ENCODE data around the gene OVCA2. TPM values are rescaled to one million over a fixed set of nuclear protein-coding genes. Genes with fewer than 3 reads are reported as not detected.

OVCA2 gene
- polyA plus RNA-seq, 2 of the 4 experiments (the other 2 are of a cell fraction) = 54.6 to 66.3 TPM

DNA sequence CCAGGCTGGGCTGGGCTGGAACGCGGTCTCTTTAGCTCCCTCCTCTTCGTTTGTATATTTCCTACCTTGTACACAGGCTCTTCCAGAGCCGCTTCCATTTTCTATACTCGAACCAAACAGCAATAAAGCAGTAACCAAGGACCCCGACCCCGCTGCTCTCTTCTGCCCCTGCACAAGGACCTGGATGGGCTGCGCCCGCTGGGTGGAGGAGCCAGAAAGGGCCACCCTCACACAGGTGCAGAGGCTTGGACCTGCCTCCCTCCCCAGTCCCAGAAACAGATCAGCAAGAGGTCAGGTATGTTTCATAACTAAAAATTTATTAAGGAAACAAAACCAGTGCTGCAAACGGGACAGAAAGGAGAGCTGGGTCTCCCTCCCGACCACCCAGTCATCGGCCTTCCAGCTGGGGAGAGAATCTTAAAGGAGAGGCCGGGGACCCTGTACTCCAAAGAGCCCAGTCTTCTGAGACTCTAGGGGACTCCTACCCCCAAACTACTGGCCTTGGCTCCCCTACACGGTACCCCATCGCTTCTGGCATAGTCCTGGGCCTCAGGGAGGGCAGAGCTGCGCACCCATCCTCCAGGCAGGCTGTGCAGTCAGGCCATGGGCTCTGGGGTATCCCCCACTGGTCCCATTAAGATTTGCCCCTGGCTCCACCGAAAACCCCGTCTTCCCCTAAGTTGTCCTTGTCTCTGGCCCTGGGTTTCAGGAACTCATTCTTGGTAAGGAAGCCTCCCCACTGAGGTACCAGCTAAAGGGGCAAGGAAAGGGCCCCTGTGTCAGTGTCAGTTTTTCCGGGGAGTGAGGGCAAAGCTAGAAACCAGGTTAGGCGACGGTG lies 17.9 kb downstream of the OVCA2 start:
- ChIA-PET CTCF (interaction anchor here (0.6 to 9.1 kb wide), 33 partner anchors 8 to 259 kb away, joined by 3 to 492 read pairs (median 7); partner anchors contain the start of genes OVCA2 and RTN4RL1), POLR2A (no interaction called here)
- H3K4me2 ChIP-seq = no peak overlapping the region
- ATAC-seq (no peak), FAIRE-seq (no peak), DNase-seq (ENCODE audit: low read depth in 1 of 2, low spot score in 1 of 2) (no peak)
- H3K27ac ChIP-seq = no peak overlapping the region
- WGBS (ENCODE audit: missing lambda C conversion rate) = 86% methylated on average over 21 of the region's 21 CpGs
- 0 out of 3 replicates have a peak, but pooled peaks cover 5% of the 10 kb centered on the region for H3K4me1 ChIP-seq
- TF ChIP-seq FOXS1 (CRISPR knock-in tag; IDR thresholded peaks at IDR 0.05) = no peak
- no peak for TF ChIP-seq EHF (CRISPR knock-in tag; IDR thresholded peaks at IDR 0.05)
- no peak for TF ChIP-seq HOXB13 (CRISPR knock-in tag; IDR thresholded peaks at IDR 0.05; ENCODE audit: low read depth)
- no peak for TF ChIP-seq CEBPB (IDR thresholded peaks at IDR 0.05)
- TF ChIP-seq HDAC2 (IDR thresholded peaks at IDR 0.05) = no peak
- TF ChIP-seq KDM1A (IDR thresholded peaks at IDR 0.05; ENCODE audit: low read depth) = no peak
- TF ChIP-seq RARB (CRISPR knock-in tag; IDR thresholded peaks at IDR 0.05) = no peak
- TF ChIP-seq EP300 (IDR thresholded peaks at IDR 0.05) = no peak
- no peak for TF ChIP-seq MYC (IDR thresholded peaks at IDR 0.05; ENCODE audit: borderline replicate concordance, low read length)
- TF ChIP-seq EHMT2 (IDR thresholded peaks at IDR 0.05; ENCODE audit: low read depth) = no peak
- no peak for TF ChIP-seq JUNB (IDR thresholded peaks at IDR 0.05)
- TF ChIP-seq ZNF302 (CRISPR knock-in tag; IDR thresholded peaks at IDR 0.05) = no peak
- no peak for TF ChIP-seq CBX8 (IDR thresholded peaks at IDR 0.05)
- TF ChIP-seq ZFP36 (IDR thresholded peaks at IDR 0.05; ENCODE audit: borderline replicate concordance, partially characterized antibody) = no peak
- TF ChIP-seq FOSL2 (IDR thresholded peaks at IDR 0.05) = no peak
- TF ChIP-seq FOSL2 (CRISPR knock-in tag; IDR thresholded peaks at IDR 0.05) = no peak
- TF ChIP-seq MAFK (IDR thresholded peaks at IDR 0.05; ENCODE audit: partially characterized antibody) = no peak
- no peak for TF ChIP-seq MAZ (IDR thresholded peaks at IDR 0.05; ENCODE audit: borderline replicate concordance, low read depth, low read length)
- TF ChIP-seq PHF8 (IDR thresholded peaks at IDR 0.05; ENCODE audit: borderline replicate concordance, low read depth) = no peak
- TF ChIP-seq POLR2AphosphoS2 (conservative IDR thresholded peaks at IDR 0.05; ENCODE audit: low read length) = no peak
- TF ChIP-seq, protein P1, sequence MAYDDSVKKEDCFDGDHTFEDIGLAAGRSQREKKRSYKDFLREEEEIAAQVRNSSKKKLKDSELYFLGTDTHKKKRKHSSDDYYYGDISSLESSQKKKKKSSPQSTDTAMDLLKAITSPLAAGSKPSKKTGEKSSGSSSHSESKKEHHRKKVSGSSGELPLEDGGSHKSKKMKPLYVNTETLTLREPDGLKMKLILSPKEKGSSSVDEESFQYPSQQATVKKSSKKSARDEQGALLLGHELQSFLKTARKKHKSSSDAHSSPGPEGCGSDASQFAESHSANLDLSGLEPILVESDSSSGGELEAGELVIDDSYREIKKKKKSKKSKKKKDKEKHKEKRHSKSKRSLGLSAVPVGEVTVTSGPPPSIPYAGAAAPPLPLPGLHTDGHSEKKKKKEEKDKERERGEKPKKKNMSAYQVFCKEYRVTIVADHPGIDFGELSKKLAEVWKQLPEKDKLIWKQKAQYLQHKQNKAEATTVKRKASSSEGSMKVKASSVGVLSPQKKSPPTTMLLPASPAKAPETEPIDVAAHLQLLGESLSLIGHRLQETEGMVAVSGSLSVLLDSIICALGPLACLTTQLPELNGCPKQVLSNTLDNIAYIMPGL (CRISPR knock-in tag; IDR thresholded peaks at IDR 0.05; ENCODE audit: borderline replicate concordance) = no peak
- H3K4me3 ChIP-seq = no peak overlapping the region
- H3K9me3 ChIP-seq = no peaks in the 10 kb centered on the region

GRCh38 chr17:2060385-2060658 lies 18.5 kb downstream of the OVCA2 start:
- Histone ChIP-seq H3K27ac (no peak overlapping the region), H3K4me2 (no peak overlapping the region), H3K4me1 (0 out of 3 replicates have a peak, but pooled peaks cover 2% of the 10 kb centered on the region), H3K4me3 (no peak overlapping the region), H3K9me3 (no peaks in the 10 kb centered on the region)
- ATAC-seq = no peak
- no peak for FAIRE-seq
- no peak for TF ChIP-seq KDM1A (IDR thresholded peaks at IDR 0.05; ENCODE audit: low read depth)
- TF ChIP-seq BHLHE40 (IDR thresholded peaks at IDR 0.05; ENCODE audit: low read depth, low read length) = no peak
- TF ChIP-seq, protein P2, sequence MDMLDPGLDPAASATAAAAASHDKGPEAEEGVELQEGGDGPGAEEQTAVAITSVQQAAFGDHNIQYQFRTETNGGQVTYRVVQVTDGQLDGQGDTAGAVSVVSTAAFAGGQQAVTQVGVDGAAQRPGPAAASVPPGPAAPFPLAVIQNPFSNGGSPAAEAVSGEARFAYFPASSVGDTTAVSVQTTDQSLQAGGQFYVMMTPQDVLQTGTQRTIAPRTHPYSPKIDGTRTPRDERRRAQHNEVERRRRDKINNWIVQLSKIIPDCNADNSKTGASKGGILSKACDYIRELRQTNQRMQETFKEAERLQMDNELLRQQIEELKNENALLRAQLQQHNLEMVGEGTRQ (IDR thresholded peaks at IDR 0.05) = no peak
- TF ChIP-seq EHF (CRISPR knock-in tag; IDR thresholded peaks at IDR 0.05) = no peak
- no peak for TF ChIP-seq CTCF (IDR thresholded peaks at IDR 0.05)
- no peak for TF ChIP-seq PBX3 (IDR thresholded peaks at IDR 0.05)
- TF ChIP-seq RFX5 (IDR thresholded peaks at IDR 0.05) = no peak
- TF ChIP-seq CHD4 (IDR thresholded peaks at IDR 0.05; ENCODE audit: borderline replicate concordance) = no peak
- TF ChIP-seq POLR2A (IDR thresholded peaks at IDR 0.05; ENCODE audit: low read length) = no peak
- no peak for TF ChIP-seq RNF2 (IDR thresholded peaks at IDR 0.05; ENCODE audit: borderline replicate concordance, low read depth)
- no peak for TF ChIP-seq PHF8 (IDR thresholded peaks at IDR 0.05; ENCODE audit: borderline replicate concordance, low read depth)
- TF ChIP-seq SREBF2 (IDR thresholded peaks at IDR 0.05) = no peak
- CTCF ChIA-PET = interaction anchor here (0.6 to 9.1 kb wide), 13 partner anchors 9 to 225 kb away, joined by 3 to 492 read pairs (median 8); partner anchors contain the start of genes OVCA2 and RTN4RL1
- POLR2A ChIA-PET = no interaction called here
- 94% methylated on average over 6 of the region's 6 CpGs for WGBS (ENCODE audit: missing lambda C conversion rate)
- DNase-seq (ENCODE audit: low read depth in 1 of 2, low spot score in 1 of 2) = no peak

Data from A549 (cell line).